ENCODE results near the gene CATSPER3.

The CATSPER3 gene

DNA sequence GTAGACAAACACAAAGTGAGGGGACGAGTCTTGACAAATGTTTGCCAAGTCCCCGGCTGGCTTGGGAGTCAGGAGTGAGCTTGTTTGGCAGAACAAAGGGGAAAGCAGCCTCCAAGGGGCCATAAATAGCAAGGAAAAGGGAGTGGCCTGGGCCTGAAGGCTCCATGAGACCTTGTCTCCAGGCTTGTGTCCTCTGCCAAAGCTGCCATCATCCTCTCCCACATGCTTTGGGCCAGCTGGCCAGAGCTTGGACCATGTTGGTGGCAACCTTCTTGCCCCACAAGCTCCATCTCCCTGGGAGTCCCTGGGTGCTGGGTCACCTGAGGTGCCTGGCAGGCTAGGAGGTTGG, 79.6 kb downstream of the CATSPER3 start:
- no peaks in the 10 kb centered on the region for H4K20me1 ChIP-seq (ENCODE audit: insufficient read depth, low read length, poor library complexity, severe bottlenecking)
- no peak overlapping the region for H3K4me3 ChIP-seq (ENCODE audit: low read length, poor library complexity, severe bottlenecking)
- H3K4me1 ChIP-seq (ENCODE audit: insufficient read depth, low read length, poor library complexity, severe bottlenecking), result peaks cover 13% of the 10 kb centered on the region
- H2AFZ ChIP-seq (ENCODE audit: low read length), result no peak overlapping the region
- H3K9ac ChIP-seq (ENCODE audit: low read depth, low read length, poor library complexity, severe bottlenecking), result no peak overlapping the region
- no peaks in the 10 kb centered on the region for H3K27me3 ChIP-seq (ENCODE audit: insufficient read depth, low read length, poor library complexity, severe bottlenecking)
- no peaks in the 10 kb centered on the region for H3K79me2 ChIP-seq (ENCODE audit: insufficient read depth, low read length)
- no peaks in the 10 kb centered on the region for H3K9me2 ChIP-seq (replicated peaks; ENCODE audit: low read depth, low read length)
- no peaks in the 10 kb centered on the region for H3K36me3 ChIP-seq (ENCODE audit: insufficient read depth, low read length)
- no peak overlapping the region for H3K4me2 ChIP-seq (ENCODE audit: low read depth, low read length, poor library complexity, severe bottlenecking)
- no peaks in the 10 kb centered on the region for H3F3A ChIP-seq (ENCODE audit: low read depth)
- TF ChIP-seq, protein P1, sequence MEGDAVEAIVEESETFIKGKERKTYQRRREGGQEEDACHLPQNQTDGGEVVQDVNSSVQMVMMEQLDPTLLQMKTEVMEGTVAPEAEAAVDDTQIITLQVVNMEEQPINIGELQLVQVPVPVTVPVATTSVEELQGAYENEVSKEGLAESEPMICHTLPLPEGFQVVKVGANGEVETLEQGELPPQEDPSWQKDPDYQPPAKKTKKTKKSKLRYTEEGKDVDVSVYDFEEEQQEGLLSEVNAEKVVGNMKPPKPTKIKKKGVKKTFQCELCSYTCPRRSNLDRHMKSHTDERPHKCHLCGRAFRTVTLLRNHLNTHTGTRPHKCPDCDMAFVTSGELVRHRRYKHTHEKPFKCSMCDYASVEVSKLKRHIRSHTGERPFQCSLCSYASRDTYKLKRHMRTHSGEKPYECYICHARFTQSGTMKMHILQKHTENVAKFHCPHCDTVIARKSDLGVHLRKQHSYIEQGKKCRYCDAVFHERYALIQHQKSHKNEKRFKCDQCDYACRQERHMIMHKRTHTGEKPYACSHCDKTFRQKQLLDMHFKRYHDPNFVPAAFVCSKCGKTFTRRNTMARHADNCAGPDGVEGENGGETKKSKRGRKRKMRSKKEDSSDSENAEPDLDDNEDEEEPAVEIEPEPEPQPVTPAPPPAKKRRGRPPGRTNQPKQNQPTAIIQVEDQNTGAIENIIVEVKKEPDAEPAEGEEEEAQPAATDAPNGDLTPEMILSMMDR (conservative IDR thresholded peaks at IDR 0.05; ENCODE audit: low read length), result no peak
- no peak for TF ChIP-seq EZH2phosphoT487 (IDR thresholded peaks at IDR 0.05; ENCODE audit: borderline replicate concordance)
- no peaks in the 10 kb centered on the region for H3K9me3 ChIP-seq (ENCODE audit: insufficient read depth, low read depth, low read length)

GRCh38 chr5:135048286-135048685, 80.6 kb downstream of the CATSPER3 start:
- H3K4me3 ChIP-seq (ENCODE audit: low read length, poor library complexity, severe bottlenecking), result no peak overlapping the region
- H3K4me1 ChIP-seq (ENCODE audit: insufficient read depth, low read length, poor library complexity, severe bottlenecking), result peaks cover 22% of the 10 kb centered on the region
- H2AFZ ChIP-seq (ENCODE audit: low read length), result no peak overlapping the region
- H3K36me3 ChIP-seq (ENCODE audit: insufficient read depth, low read length), result no peaks in the 10 kb centered on the region
- H3K9me2 ChIP-seq (replicated peaks; ENCODE audit: low read depth, low read length), result no peaks in the 10 kb centered on the region
- TF ChIP-seq, protein P1 (conservative IDR thresholded peaks at IDR 0.05; ENCODE audit: low read length), result no peak
- TF ChIP-seq EZH2phosphoT487 (IDR thresholded peaks at IDR 0.05; ENCODE audit: borderline replicate concordance), result no peak
- no peak overlapping the region for H3K9ac ChIP-seq (ENCODE audit: low read depth, low read length, poor library complexity, severe bottlenecking)
- H4K20me1 ChIP-seq (ENCODE audit: insufficient read depth, low read length, poor library complexity, severe bottlenecking), result no peaks in the 10 kb centered on the region
- no peaks in the 10 kb centered on the region for H3K9me3 ChIP-seq (ENCODE audit: insufficient read depth, low read depth, low read length)
- H3F3A ChIP-seq (ENCODE audit: low read depth), result no peaks in the 10 kb centered on the region
- H3K4me2 ChIP-seq (ENCODE audit: low read depth, low read length, poor library complexity, severe bottlenecking), result no peak overlapping the region
- no peaks in the 10 kb centered on the region for H3K27me3 ChIP-seq (ENCODE audit: insufficient read depth, low read length, poor library complexity, severe bottlenecking)
- H3K79me2 ChIP-seq (ENCODE audit: insufficient read depth, low read length), result no peaks in the 10 kb centered on the region

- Histone ChIP-seq H3K27me3 (ENCODE audit: insufficient read depth, low read length, poor library complexity, severe bottlenecking) (no peaks in the 10 kb centered on the region), H3K4me2 (ENCODE audit: low read depth, low read length, poor library complexity, severe bottlenecking) (no peak overlapping the region), H3F3A (ENCODE audit: low read depth) (no peaks in the 10 kb centered on the region), H3K9me2 (replicated peaks; ENCODE audit: low read depth, low read length) (no peaks in the 10 kb centered on the region), H4K20me1 (ENCODE audit: insufficient read depth, low read length, poor library complexity, severe bottlenecking) (no peaks in the 10 kb centered on the region), H3K9ac (ENCODE audit: low read depth, low read length, poor library complexity, severe bottlenecking) (no peak overlapping the region), H3K79me2 (ENCODE audit: insufficient read depth, low read length) (no peaks in the 10 kb centered on the region), H3K4me1 (ENCODE audit: insufficient read depth, low read length, poor library complexity, severe bottlenecking) (peaks cover 28% of the 10 kb centered on the region), H3K36me3 (ENCODE audit: insufficient read depth, low read length) (no peaks in the 10 kb centered on the region), H2AFZ (ENCODE audit: low read length) (0 out of 2 replicates have a peak overlapping the region, but pooled peaks have one; percentile 1), H3K9me3 (ENCODE audit: insufficient read depth, low read depth, low read length) (no peaks in the 10 kb centered on the region), H3K4me3 (ENCODE audit: low read length, poor library complexity, severe bottlenecking) (no peak overlapping the region)
- TF ChIP-seq, protein P1 (conservative IDR thresholded peaks at IDR 0.05; ENCODE audit: low read length), result no peak
Measured at GRCh38 chr5:135048930-135049329, 81.2 kb downstream of the CATSPER3 start.

Measured in Loucy (cell line).